Measurements from ENCODE around the gene SDF2L1. TPM values are rescaled to one million over a fixed set of nuclear protein-coding genes. Genes with fewer than 3 reads are reported as not detected.

Gene SDF2L1
- total RNA-seq, 1 donor from 2014 or later, result 41.3 TPM

DNA sequence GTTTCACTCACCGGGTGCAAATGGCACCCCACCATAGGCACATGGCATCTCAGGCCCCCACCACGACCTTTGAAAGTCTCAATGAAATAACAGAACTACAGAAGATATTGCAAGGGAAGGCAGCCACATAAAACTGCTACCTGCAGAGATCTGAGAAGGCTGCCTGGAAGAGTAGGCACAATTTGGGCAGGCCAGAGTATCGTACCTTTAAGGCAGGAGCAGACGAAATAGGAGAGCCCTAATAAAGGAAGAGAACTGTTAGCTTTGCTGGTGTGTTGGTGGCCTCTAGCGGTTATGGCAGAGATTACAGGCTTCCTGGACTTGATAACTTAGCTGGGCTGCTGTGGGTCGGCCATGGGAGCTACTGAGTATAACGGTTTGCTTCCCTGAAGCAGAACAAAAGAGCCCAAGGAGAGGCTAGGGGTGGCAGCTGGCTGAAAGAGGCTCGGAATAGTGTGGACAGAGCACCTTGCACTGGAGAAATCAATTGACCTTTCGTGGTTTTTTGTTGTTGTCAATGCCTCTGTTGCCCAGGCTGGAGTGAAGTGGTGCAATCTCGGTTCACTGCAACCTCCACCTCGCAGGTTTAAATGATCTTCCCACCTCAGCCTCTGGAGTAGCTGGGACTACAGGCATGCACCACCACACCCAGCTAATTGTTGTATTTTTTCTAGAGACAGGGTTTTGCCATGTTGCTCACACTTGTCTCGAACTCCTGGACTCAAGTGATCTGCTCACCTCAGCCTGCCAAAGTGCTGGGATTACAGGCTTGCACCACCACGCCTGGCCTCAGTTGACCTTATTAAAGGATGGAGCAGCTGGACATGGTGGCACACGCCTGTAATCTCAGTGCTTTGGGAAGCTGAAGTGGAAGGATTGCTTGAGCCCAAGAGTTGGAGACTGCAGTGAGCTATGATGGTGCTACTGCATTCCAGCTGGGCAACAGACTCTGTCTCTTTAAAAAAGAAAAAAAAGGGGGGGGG is 4.8 kb downstream of the SDF2L1 start:
- Histone ChIP-seq H3K27me3 (no peaks in the 10 kb centered on the region), H3K9me3 (no peaks in the 10 kb centered on the region), H3K27ac (no peak overlapping the region), H3K4me1 (peaks cover 25% of the 10 kb centered on the region), H3K4me3 (no peak overlapping the region), H3K36me3 (peaks cover 29% of the 10 kb centered on the region)
- peak; percentile 75 for DNase-seq
- ATAC-seq, result peak; percentile 57
- TF ChIP-seq, protein P1, sequence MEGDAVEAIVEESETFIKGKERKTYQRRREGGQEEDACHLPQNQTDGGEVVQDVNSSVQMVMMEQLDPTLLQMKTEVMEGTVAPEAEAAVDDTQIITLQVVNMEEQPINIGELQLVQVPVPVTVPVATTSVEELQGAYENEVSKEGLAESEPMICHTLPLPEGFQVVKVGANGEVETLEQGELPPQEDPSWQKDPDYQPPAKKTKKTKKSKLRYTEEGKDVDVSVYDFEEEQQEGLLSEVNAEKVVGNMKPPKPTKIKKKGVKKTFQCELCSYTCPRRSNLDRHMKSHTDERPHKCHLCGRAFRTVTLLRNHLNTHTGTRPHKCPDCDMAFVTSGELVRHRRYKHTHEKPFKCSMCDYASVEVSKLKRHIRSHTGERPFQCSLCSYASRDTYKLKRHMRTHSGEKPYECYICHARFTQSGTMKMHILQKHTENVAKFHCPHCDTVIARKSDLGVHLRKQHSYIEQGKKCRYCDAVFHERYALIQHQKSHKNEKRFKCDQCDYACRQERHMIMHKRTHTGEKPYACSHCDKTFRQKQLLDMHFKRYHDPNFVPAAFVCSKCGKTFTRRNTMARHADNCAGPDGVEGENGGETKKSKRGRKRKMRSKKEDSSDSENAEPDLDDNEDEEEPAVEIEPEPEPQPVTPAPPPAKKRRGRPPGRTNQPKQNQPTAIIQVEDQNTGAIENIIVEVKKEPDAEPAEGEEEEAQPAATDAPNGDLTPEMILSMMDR (IDR thresholded peaks at IDR 0.05), result peak; percentile 84
- intact Hi-C loops (cut with DNase I), result no loop called here

DNA sequence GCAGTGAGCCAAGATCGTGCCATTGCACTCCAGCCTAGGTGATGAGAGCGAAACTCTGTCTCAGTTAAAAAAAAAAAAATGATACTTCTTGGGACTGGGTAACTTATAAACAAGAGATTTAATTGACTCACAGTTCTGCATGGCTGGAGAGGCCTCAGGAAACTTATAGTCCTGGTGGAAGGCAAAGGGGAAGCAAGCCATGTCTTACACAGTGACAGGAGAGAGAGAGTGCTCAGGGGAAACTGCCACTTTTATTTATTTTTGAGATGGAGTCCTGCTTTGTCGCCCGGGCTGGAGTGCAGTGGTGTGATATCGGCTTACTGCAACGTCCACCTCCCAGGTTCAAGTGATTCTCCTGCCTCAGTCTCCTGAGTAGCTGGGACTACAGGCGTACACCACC is 8.2 kb downstream of the SDF2L1 start:
- Histone ChIP-seq H3K9me3 (no peaks in the 10 kb centered on the region), H3K27me3 (no peaks in the 10 kb centered on the region), H3K27ac (no peak overlapping the region), H3K4me1 (peaks cover 21% of the 10 kb centered on the region), H3K4me3 (no peak overlapping the region), H3K36me3 (peaks cover 16% of the 10 kb centered on the region)
- no peak for ATAC-seq
- TF ChIP-seq, protein P1 (IDR thresholded peaks at IDR 0.05), result no peak
- DNase-seq, result no peak
- intact Hi-C loops (cut with DNase I), result no loop called here

DNA sequence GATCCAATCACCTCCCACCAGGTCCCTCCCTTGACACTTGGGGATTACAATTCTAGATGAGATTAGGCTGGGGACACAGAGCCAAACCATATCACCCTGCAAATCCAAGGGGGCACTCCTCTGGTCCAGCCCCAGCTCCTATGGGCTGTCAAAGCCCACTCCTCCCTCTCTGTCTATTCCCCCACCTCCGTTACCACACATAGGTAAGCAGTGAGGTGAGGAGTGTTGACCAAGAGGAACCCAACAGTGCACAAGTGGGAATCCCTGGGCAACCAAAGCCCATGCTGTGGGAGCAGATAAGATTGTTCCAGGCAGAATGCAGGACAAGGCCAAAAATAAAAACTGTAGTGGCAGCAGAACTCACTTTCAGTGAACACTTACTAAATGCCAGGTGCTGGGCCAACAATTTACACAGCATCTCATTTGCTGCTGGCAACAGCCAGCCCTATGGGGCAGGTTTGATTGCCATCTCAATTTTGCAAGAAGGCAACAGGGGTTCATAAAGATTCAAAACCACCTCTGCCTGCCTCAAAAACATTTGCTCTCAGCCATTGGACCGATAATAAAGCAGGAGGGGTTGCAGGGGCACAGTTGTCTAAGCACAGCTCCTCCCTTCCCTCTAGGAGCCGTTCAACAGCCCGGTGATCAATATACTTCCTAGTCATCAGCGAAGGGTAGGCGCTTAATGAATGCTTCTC is 8.9 kb downstream of the SDF2L1 start:
- intact Hi-C loops (cut with DNase I), result no loop called here

DNA sequence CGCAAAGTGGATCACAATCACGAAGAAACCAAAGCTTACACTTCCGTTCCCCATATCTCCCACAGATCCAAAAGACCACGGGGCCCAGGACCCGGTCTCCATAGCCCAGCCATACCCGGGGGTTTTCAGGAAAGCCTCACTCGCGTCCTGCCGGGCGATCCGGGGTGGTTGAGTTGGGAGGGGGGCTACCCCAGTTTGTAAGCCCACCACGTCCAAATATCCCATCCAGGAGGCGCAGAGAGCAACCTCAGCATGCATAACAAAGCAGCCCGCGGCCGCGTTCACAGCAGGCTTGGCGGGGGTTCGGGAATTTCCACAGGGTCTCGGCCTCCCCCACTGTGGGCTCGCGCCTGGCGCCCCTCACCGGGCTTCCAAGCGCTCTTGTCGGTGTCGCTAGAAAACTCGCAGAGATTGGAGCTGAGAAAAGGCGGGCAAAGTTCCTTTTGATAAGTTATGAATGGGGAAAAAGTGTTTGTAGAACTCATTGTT is 9.5 kb downstream of the SDF2L1 start:
- no peak for DNase-seq
- Histone ChIP-seq H3K9me3 (no peaks in the 10 kb centered on the region), H3K27me3 (no peaks in the 10 kb centered on the region), H3K4me1 (peaks cover 20% of the 10 kb centered on the region), H3K27ac (peak overlapping the region; percentile 3), H3K36me3 (peaks cover 7% of the 10 kb centered on the region), H3K4me3 (peak overlapping the region; percentile 66)
- ATAC-seq, result no peak
- TF ChIP-seq, protein P1 (IDR thresholded peaks at IDR 0.05), result no peak
- intact Hi-C loops (cut with DNase I), result no loop called here

More for the DNA sequence above, 8.9 kb downstream of the SDF2L1 start:
- peaks cover 12% of the 10 kb centered on the region for H3K36me3 ChIP-seq
- DNase-seq, result no peak
- no peaks in the 10 kb centered on the region for H3K9me3 ChIP-seq
- no peak for ATAC-seq
- H3K27me3 ChIP-seq, result no peaks in the 10 kb centered on the region
- peaks cover 21% of the 10 kb centered on the region for H3K4me1 ChIP-seq
- no peak overlapping the region for H3K27ac ChIP-seq
- TF ChIP-seq, protein P1 (IDR thresholded peaks at IDR 0.05), result no peak
- peak overlapping the region; percentile 66 for H3K4me3 ChIP-seq

DNA sequence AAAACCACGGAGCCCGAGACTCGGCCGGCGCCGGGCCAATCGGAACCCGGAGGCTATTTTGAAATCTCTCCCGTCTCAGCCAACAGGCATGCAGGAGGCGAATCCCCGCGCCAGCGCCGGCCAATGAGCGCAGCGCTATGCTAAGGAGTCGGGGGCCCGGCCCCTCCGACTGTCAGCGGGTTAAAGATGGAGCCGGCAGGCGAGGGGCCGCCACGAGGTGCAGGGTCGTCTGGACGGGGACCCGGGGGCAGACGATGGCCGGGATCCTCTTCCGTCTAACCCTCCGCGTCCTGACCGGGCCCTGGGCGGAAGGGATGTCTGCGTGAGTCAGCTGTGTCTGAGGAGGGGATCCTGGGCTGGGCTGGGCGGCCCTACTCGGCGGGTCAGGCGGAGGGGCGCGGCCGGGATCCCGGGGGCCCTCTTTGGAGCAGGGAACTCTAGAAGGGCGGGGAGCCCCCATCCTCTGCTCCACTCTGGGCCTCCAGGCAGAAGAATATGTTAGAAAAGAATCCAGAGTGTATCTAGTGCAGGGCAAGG is 10.0 kb downstream of the SDF2L1 start:
- peaks cover 6% of the 10 kb centered on the region for H3K36me3 ChIP-seq
- H3K4me3 ChIP-seq, result peak overlapping the region; percentile 66
- H3K4me1 ChIP-seq, result peaks cover 20% of the 10 kb centered on the region
- H3K9me3 ChIP-seq, result no peaks in the 10 kb centered on the region
- ATAC-seq (peak; percentile 95), DNase-seq (peak; percentile 94)
- intact Hi-C loops (cut with DNase I), result no loop called here
- peak overlapping the region; percentile 3 for H3K27ac ChIP-seq
- H3K27me3 ChIP-seq, result no peaks in the 10 kb centered on the region
- TF ChIP-seq, protein P1 (IDR thresholded peaks at IDR 0.05), result no peak

Measured in upper lobe of right lung (tissue), 1 donor.